ENCODE data around the gene VWC2L.

The VWC2L gene

GRCh38 chr2:214542295-214542694, 131.4 kb downstream of the VWC2L start:
- DNase-seq (ENCODE audit: low spot score): no peak

- DNase-seq (ENCODE audit: low spot score): no peak
Observed at GRCh38 chr2:214542866-214543265, 132.0 kb downstream of the VWC2L start.

- no peak for DNase-seq (ENCODE audit: low spot score)
Observed at GRCh38 chr2:214543386-214543955, 132.6 kb downstream of the VWC2L start.

GRCh38 chr2:214545898-214546542, 135.2 kb downstream of the VWC2L start:
- DNase-seq (ENCODE audit: low spot score): no peak

GRCh38 chr2:214547931-214548330, 137.1 kb downstream of the VWC2L start:
- no peak for DNase-seq (ENCODE audit: low spot score)

GRCh38 chr2:214549946-214550345, 139.1 kb downstream of the VWC2L start:
- DNase-seq (ENCODE audit: low spot score): no peak

GRCh38 chr2:214550786-214551185, 139.9 kb downstream of the VWC2L start:
- DNase-seq (ENCODE audit: low spot score): no peak

- no peak for DNase-seq (ENCODE audit: low spot score)
Observed at GRCh38 chr2:214557884-214558283, 147.0 kb downstream of the VWC2L start.

GRCh38 chr2:214558341-214558740, 147.5 kb downstream of the VWC2L start:
- DNase-seq (ENCODE audit: low spot score): no peak

GRCh38 chr2:214560176-214560575, 149.3 kb downstream of the VWC2L start:
- no peak for DNase-seq (ENCODE audit: low spot score)

- no peak for DNase-seq (ENCODE audit: low spot score)
Observed at GRCh38 chr2:214560618-214561190, 149.8 kb downstream of the VWC2L start.

GRCh38 chr2:214565246-214565645, 154.4 kb downstream of the VWC2L start:
- DNase-seq (ENCODE audit: low spot score): no peak

GRCh38 chr2:214566457-214566856, 155.6 kb downstream of the VWC2L start:
- no peak for DNase-seq (ENCODE audit: low spot score)

GRCh38 chr2:214569419-214570035, 158.7 kb downstream of the VWC2L start:
- no peak for DNase-seq (ENCODE audit: low spot score)

- DNase-seq (ENCODE audit: low spot score): no peak
Observed at GRCh38 chr2:214574084-214574781, 163.4 kb downstream of the VWC2L start.

GRCh38 chr2:214575030-214575429, 164.2 kb downstream of the VWC2L start:
- no peak for DNase-seq (ENCODE audit: low spot score)

GRCh38 chr2:214575465-214575864, 164.6 kb downstream of the VWC2L start:
- DNase-seq (ENCODE audit: low spot score): no peak

GRCh38 chr2:214577769-214578168, 166.9 kb downstream of the VWC2L start:
- no peak for DNase-seq (ENCODE audit: low spot score)

- no peak for DNase-seq (ENCODE audit: low spot score)
Observed at GRCh38 chr2:214578442-214578841, 167.6 kb downstream of the VWC2L start.

- DNase-seq (ENCODE audit: low spot score): no peak
Observed at GRCh38 chr2:214579035-214579434, 168.2 kb downstream of the VWC2L start.

GRCh38 chr2:214587442-214587841, 176.6 kb downstream of the VWC2L start:
- no peak for DNase-seq (ENCODE audit: low spot score)

- no peak for DNase-seq (ENCODE audit: low spot score)
Observed at GRCh38 chr2:214591366-214591765, 180.5 kb downstream of the VWC2L start.

GRCh38 chr2:214592011-214592410, 181.2 kb downstream of the VWC2L start:
- DNase-seq (ENCODE audit: low spot score): no peak
